Inferior parietal cortex (tissue), 1 donor: ENCODE measurements around the gene ATF6.

ENCODE experiments used
- DNase-seq: peaks from one replicate; pipeline ENCODE4 v3.0.0-alpha.2; 2016; ENCODE audit errors: extremely low spot score

Gene ATF6

DNA sequence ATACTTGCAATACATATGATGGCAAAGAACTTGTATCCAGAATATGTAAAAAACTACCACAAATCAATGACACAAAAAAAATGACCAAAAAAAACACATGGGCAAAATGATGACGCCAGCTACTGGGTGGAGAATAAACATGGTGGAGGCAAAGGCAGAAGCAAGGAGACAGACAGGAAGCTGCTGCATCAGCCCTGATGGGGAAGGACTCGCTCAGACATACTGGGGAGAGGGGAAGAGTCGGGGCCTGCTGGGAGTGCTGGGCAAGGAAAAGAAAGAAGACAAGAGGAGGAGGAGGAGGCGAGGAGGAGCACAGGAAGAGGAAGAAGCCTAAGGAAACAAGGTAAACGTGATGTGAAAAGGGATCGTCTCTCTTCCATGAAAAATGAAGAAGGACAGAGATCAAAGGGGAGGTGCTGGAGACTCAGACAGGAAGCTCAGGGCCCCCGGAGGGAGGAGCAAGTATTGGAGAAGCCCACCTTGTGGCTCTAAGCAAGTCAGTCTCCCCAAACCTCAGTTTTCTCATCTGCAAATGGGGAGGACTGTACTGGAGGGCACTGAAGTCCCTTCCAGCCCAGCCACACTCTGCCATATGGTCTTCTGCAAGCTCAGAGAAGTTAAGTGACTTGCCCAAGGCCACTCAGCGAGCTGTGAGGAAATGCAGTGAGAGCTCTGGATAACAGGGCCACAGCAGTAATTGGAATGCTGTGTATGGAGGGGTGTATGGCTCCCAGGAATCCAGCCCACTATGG, 233.4 kb downstream of the ATF6 start:
- no peak for DNase-seq

- no peak for DNase-seq
These were observed 233.9 kb downstream of the ATF6 start for GRCh38 chr1:162000053-162000420.

- DNase-seq = no peak
These were observed 237.1 kb downstream of the ATF6 start for GRCh38 chr1:162003061-162003829.

GRCh38 chr1:162003830-162004215, 237.7 kb downstream of the ATF6 start:
- DNase-seq = no peak

DNA sequence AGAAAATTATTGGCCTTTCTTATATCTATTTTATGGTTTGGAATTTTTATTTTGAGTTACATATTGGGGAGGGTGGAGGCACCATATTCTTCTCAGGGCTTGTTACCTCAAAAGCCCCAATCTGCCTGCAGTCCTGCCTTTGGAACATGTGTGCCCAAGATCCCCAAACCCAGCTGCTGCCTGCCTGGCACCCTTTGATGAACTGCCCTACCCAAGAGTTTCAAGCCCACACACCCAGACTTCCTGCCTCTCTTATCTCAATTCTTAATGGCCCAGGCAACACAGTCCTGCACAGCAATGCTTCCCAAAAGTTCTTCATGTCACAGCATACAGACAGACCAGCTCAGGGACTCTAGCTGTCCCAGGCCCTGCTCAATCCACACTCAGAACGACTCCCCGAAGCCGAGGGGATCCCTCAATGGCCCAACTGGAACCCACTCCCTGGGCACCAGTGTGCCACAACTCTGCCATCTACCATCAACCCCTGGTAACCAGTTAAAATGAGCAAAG, 238.4 kb downstream of the ATF6 start:
- no peak for DNase-seq

GRCh38 chr1:162006081-162006480, 240.0 kb downstream of the ATF6 start:
- DNase-seq = no peak

GRCh38 chr1:162007466-162007865, 241.3 kb downstream of the ATF6 start:
- DNase-seq = no peak

DNA sequence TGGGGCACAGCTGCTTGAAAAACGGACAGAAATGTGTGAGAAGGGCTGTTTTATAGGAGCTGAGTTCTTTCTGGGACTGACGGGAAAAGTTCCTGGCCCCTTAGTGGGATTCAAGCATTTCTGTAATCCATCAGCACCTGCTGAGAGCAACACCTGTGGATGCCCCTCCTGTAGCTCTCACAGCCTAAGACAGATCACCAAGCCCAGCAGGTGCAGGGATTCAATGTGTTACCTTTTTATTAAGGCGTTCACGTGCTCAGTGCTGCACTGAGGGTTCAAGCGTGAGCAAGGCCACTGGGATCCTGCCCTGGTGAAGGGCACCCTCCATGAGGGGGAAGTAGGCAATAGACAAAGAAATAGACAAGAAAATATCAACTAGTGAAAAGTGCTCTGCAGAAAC, 242.7 kb downstream of the ATF6 start:
- DNase-seq = no peak

DNA sequence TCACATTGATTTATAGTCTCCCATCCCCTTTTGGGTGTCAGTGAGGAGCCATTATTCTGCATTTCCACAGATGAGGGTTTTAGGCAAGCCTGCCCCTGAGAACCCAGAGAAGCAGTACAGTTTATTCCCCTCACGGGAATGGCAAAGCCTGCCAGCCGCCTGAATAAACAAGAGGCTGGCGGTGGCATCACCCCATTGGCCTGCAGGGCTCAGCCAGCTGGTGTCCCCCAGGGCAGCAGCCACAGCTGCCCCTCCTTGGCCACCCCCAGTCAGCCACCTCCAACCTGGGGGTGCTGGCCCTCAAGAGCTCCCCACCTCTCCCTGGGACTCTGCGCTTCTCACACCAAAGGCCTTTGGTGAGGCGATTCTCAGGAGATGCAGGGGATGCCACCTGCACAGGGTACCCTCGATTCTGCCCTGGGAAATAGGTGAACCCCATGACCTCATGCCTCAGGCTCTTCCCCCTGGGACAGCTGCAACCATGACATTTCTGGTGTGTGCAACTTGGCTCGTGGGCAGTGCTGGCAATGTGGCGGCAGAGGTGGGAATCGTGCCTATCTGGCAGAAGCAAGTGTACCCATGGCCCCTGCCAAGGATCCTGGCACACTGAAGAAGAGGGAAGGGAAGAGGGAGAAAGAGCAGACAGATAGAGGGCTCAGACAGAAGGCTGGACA, 243.5 kb downstream of the ATF6 start:
- DNase-seq = no peak

DNA sequence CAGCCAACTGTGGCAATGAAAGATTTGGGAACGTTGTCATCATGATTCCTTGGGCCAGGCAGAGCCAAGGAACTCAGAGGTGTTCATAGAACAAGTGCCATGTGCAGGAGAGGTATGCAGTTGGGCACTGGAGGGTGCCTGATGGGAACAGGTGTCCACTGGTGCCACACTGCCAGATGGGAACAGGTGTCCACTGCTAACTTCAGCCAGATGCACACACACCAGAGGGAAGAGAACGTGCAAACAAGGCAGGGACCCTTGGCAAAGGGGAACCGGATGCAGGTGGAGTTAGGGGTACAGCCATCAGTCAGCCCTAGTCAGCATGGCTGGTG, 244.0 kb downstream of the ATF6 start:
- no peak for DNase-seq

DNA sequence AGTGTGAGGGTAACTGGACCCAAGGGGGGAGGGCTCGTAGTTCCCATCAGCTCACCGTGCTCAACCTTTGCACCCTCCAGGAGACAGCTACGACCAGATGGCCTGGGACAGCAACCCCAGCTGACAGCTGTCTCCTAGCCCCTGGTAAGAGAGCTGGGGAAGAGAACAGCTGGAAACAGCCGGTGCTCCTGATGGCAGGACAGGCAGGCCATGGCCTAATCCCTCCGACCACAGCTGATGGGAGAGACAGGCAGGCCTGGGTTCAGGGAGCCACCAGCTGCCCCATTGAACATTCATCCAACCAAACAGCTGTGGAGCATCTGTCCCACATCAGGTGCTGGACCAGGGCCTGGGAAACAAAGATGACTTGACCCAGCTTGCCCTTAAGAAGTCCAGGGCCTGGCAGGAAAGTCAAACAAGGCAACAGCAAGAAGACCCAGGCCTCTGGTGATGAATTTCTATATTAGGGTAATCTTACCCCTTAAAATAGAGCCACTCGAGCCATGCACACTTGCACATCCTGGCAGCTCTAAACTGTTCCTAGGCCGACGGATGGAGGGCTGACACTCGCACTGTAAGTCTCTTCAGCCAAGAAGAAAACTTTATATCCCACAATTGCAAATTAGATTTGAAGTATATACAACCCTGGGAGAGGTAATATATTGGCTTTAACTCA, 245.4 kb downstream of the ATF6 start:
- no peak for DNase-seq

DNA sequence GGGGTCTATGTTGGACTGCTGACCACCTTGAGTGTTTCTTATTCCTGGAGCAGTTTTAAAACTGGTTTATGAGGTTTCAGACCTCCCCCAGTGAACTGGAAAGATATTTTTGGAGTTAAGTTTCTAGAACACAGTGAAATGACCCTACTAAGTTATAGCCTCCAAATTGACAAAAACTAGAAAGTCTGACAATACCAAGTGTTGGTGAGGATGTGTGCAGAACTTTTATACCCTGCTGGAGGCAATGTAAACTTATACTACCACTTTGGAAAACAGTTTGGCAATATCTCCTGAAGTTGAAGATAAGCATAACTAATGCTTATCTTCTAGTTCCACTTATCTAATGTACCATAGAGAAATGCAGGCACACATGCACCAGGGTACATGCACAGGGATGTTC, 247.2 kb downstream of the ATF6 start:
- no peak for DNase-seq
